Heart left ventricle (tissue), 16 donors: Measurements from ENCODE around the gene FGF22. TPM values are rescaled to one million over a fixed set of nuclear protein-coding genes. Genes with fewer than 3 reads are reported as not detected.
A peak's percentile ranks its signal among the peaks of the same experiment; 100 is the strongest.

ENCODE experiments used
- ATAC-seq, 4 donors: fragments of 200-7000 bp; cut with Tn5 transposase; one replicate each; pipeline ENCODE4 v1.9.1; 2020 to 2022; ENCODE audit warnings: moderate library complexity in 4 of 4, mild to moderate bottlenecking in 3 of 4, moderate number of reproducible peaks in 1 of 4
- DNase-seq, 5 donors: peaks; one replicate each; pipeline ENCODE4 v3.0.0-alpha.2; 2020
- H3K27ac ChIP-seq, 12 donors: fragments of 200-600 bp; sonication (generic) in 4 of 12; one replicate each; pipeline versions ENCODE4 v1.5.0 to v1.8.0; 2016 to 2022; ENCODE audit warnings: mild to moderate bottlenecking in 2 of 12
- H3K27me3 ChIP-seq, 9 donors: fragments of 200-600 bp; sonication (generic) in 2 of 9; one replicate each; pipeline versions ENCODE4 v1.5.1 to v1.8.0; 2016 to 2022; ENCODE audit warnings: mild to moderate bottlenecking in 3 of 9
- H3K36me3 ChIP-seq, 9 donors: fragments of 200-600 bp; sonication (generic) in 2 of 9; one replicate each; pipeline versions ENCODE4 v1.5.0 to v1.8.0; 2018 to 2022; ENCODE audit warnings: mild to moderate bottlenecking in 2 of 9
- H3K4me1 ChIP-seq, 12 donors: fragments of 200-600 bp; sonication (generic) in 4 of 12; one replicate each; pipeline versions ENCODE4 v1.5.0 to v1.8.0; 2016 to 2022; ENCODE audit warnings: mild to moderate bottlenecking in 3 of 12
- H3K4me3 ChIP-seq, 12 donors: fragments of 200-600 bp; sonication (generic) in 4 of 12; one replicate each; pipeline versions ENCODE4 v1.5.0 to v1.8.0; 2017 to 2022; ENCODE audit warnings: mild to moderate bottlenecking in 9 of 12, moderate library complexity in 4 of 12
- H3K9me3 ChIP-seq, 12 donors: fragments of 200-600 bp; sonication (generic) in 4 of 12; one replicate each; pipeline versions ENCODE4 v1.5.0 to v1.8.0; 2016 to 2022; ENCODE audit warnings: mild to moderate bottlenecking in 1 of 12
- POLR2A ChIP-seq, 2 donors: fragments of 450-650 bp; IDR thresholded peaks; one replicate each; pipeline ENCODE4 v1.6.1; 2017; ENCODE audit warnings: antibody characterized with exemption in 2 of 2, mild to moderate bottlenecking in 2 of 2, moderate library complexity in 2 of 2
- WGBS, 4 donors: extraction: QIAGEN DNeasy Blood & Tissue Kit in 2 of 4; methylation state at CpG; one replicate each; pipeline versions ENCODE4 v1.1.5 to v1.1.7; 2013 to 2018; 5-methylcytosine and 5-hydroxymethylcytosine counted together
- intact Hi-C, 10 donors: fragments of 100-400 bp; cut with DNase I; formaldehyde crosslinking; loops; one replicate each; pipeline versions ENCODE4 v1.11.1 to v1.14.2; 2022
- polyA plus RNA-seq, 2 donors: library from polyadenylated mRNA; stranded (reverse); fragments of 200-250 nt; gene quantifications; one replicate each; pipeline ENCODE4 v1.2.3, GENCODE V29; 2013
- total RNA-seq, 9 donors: library from RNA; depleted of rRNA in 2 of 9; stranded (reverse); fragments of >200 nt in 2 of 9; fragmentation: NEBNext Ultra II Directional in 3 of 9; extraction: Animal tissue kit (Norgen Biotek cat#: 25700) in 3 of 9; gene quantifications; one replicate each; pipeline versions ENCODE4 v1.1.0 to v1.2.4, GENCODE V29; 2016 to 2023
- TF ChIP-seq, protein P1 (sequence below), 12 donors: fragments of 200-600 bp; sonication (generic) in 4 of 12; IDR thresholded peaks; one replicate each; pipeline versions ENCODE4 v1.5.0 to v1.8.0; 2018 to 2022; ENCODE audit warnings: antibody characterized with exemption in 12 of 12, mild to moderate bottlenecking in 5 of 12
- donor health status: ischemic (EF 13 %, LVEDD 7.1; RV severe dilation, severe dysfunction).
- donor health status: healthy with polysubstance abuse.
- donor health status: DM: no; HTN: yes; CAD: no.
- donor health status: DM: no; HTN: no; CAD: no.
- donor health status: ischemic (EF 25% LVEDD 6.9; RV normal size, moderate dysfunction).
- donor health status: ischemic (EF 25% LVEDD 5.7; RV mildly dilated, moderate dysfunction).
- donor health status: healthy.
- donor health status: DM: yes; HTN: yes; CAD: no.
- donor health status: ischemic (EF 35%, LVEDD 5.7; RV mildly dilated, moderate dysfunction).
- donor health status: nonischemic (EF 11% LVEDD 7.7; RV severe dilation, severe dysfunction).
- donor health status: DM: yes; HTN: yes; CAD: no.
- donor health status: PGD.
- donor health status: ischemic (EF 29% LVEDD 5.4; RV normal size, mild dysfunction).
- donor health status: nonischemic (EF 23%, LVEDD 6.1; RV moderate dilation, normal function).

The FGF22 gene
- total and polyA plus RNA-seq, 11 donors = 0.07 to 0.36 (median 0.16) TPM; not detected in 6

DNA sequence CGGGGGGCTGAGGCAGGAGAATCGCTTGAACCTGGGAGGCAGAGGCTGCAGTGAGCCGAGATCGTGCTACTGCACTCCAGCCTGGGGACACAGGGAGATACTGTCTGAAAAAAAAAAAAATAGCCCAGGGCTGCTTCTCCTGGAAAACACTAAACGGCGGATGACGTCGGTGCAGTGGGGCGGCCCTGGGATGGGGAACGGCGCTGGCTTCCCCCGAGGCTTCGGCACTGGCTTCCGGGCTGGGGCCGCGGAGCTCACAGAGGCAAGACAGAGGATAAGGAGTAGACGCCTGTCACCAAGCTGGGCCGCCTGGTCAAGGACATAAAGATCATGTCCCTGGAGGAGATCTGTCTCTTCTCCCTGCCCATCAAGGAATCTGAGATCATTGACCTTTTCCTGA, 50.5 kb downstream of the FGF22 start:
- Histone ChIP-seq H3K4me3 (no peak overlapping the region), H3K4me1 (peaks cover 0 to 7% (median 0%) of the 10 kb centered on the region in 12 donors), H3K27ac (no peak overlapping the region), H3K36me3 (no peaks in the 10 kb centered on the region), H3K9me3 (no peaks in the 10 kb centered on the region), H3K27me3 (peaks cover 0 to 3% (median 0%) of the 10 kb centered on the region in 9 donors)
- ATAC-seq = peak in 2 of 4 donors; percentile 32 to 33
- DNase-seq = peak in 3 of 5 donors; percentile 48 to 74 (median 67)
- WGBS, 4 donors = 47 to 67% (median 60%) methylated on average over 18 of the region's 18 CpGs
- intact Hi-C loops = no loop called here
- TF ChIP-seq, protein P1, sequence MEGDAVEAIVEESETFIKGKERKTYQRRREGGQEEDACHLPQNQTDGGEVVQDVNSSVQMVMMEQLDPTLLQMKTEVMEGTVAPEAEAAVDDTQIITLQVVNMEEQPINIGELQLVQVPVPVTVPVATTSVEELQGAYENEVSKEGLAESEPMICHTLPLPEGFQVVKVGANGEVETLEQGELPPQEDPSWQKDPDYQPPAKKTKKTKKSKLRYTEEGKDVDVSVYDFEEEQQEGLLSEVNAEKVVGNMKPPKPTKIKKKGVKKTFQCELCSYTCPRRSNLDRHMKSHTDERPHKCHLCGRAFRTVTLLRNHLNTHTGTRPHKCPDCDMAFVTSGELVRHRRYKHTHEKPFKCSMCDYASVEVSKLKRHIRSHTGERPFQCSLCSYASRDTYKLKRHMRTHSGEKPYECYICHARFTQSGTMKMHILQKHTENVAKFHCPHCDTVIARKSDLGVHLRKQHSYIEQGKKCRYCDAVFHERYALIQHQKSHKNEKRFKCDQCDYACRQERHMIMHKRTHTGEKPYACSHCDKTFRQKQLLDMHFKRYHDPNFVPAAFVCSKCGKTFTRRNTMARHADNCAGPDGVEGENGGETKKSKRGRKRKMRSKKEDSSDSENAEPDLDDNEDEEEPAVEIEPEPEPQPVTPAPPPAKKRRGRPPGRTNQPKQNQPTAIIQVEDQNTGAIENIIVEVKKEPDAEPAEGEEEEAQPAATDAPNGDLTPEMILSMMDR (IDR thresholded peaks at IDR 0.05) = no peak
- no peak for TF ChIP-seq POLR2A (IDR thresholded peaks at IDR 0.05)

Other genes with a start within 250 kb of the FGF22 start
- 1 to 10 TPM in 5 of 9 donors, under 1 TPM in 4; 0.12 to 2.2 (median 1.1) TPM for gene C2CD4C, start 230.7 kb upstream of the FGF22 start, total RNA-seq
- 1 to 10 TPM; 1.3 to 1.4 TPM for gene C2CD4C, start 230.7 kb upstream of the FGF22 start, polyA plus RNA-seq
- gene SHC2, start 178.8 kb upstream of the FGF22 start, total RNA-seq = 10 to 100 TPM in 7 of 9 donors, 1 to 10 TPM in 2; 9.1 to 35.8 (median 14.6) TPM
- gene SHC2, start 178.8 kb upstream of the FGF22 start, polyA plus RNA-seq = 10 to 100 TPM in 1 of 2 donors, 1 to 10 TPM in 1; 6.7 to 22.3 TPM
- under 1 TPM in 8 of 9 donors, not detected in 1; 0.23 to 0.56 (median 0.36) TPM for gene MADCAM1, start 143.4 kb upstream of the FGF22 start, total RNA-seq
- gene MADCAM1, start 143.4 kb upstream of the FGF22 start, polyA plus RNA-seq = under 1 TPM; 0.04 to 0.61 TPM
- 10 to 100 TPM in 8 of 9 donors, 1 to 10 TPM in 1; 5.7 to 39.3 (median 11.3) TPM for gene TPGS1, start 132.4 kb upstream of the FGF22 start, total RNA-seq
- 10 to 100 TPM; 18.3 to 18.6 TPM for gene TPGS1, start 132.4 kb upstream of the FGF22 start, polyA plus RNA-seq
- 100 to 1,000 TPM in 3 of 9 donors, 10 to 100 TPM in 6; 61.9 to 200 (median 84.6) TPM for gene CDC34, start 108.1 kb upstream of the FGF22 start, total RNA-seq
- 100 to 1,000 TPM; 122 to 148 TPM for gene CDC34, start 108.1 kb upstream of the FGF22 start, polyA plus RNA-seq
- 1 to 10 TPM in 2 of 9 donors, under 1 TPM in 2, not detected in 5; 0.40 to 3.0 (median 0.87) TPM for gene GZMM, start 95.8 kb upstream of the FGF22 start, total RNA-seq
- under 1 TPM; 0.12 to 0.34 TPM for gene GZMM, start 95.8 kb upstream of the FGF22 start, polyA plus RNA-seq
- 1,000 to 10,000 TPM; 1,160 to 2,590 (median 1,462) TPM for gene BSG, start 67.3 kb upstream of the FGF22 start, total RNA-seq
- 1,000 to 10,000 TPM in 1 of 2 donors, 100 to 1,000 TPM in 1; 727 to 2,989 TPM for gene BSG, start 67.3 kb upstream of the FGF22 start, polyA plus RNA-seq
- 10 to 100 TPM in 7 of 9 donors, 1 to 10 TPM in 2; 4.1 to 27.4 (median 15.4) TPM for gene HCN2, start 50.0 kb upstream of the FGF22 start, total RNA-seq
- gene HCN2, start 50.0 kb upstream of the FGF22 start, polyA plus RNA-seq = 10 to 100 TPM in 1 of 2 donors, 1 to 10 TPM in 1; 4.8 to 22.4 TPM
- gene POLRMT, start 6.3 kb upstream of the FGF22 start, total RNA-seq = 10 to 100 TPM; 32.0 to 78.0 (median 41.5) TPM
- gene POLRMT, start 6.3 kb upstream of the FGF22 start, polyA plus RNA-seq = 10 to 100 TPM; 38.8 to 75.2 TPM
- gene RNF126, start 23.3 kb downstream of the FGF22 start, total RNA-seq = 100 to 1,000 TPM in 1 of 9 donors, 10 to 100 TPM in 8; 21.6 to 105 (median 29.4) TPM
- gene RNF126, start 23.3 kb downstream of the FGF22 start, polyA plus RNA-seq = 10 to 100 TPM; 23.5 to 45.2 TPM
- 100 to 1,000 TPM in 4 of 9 donors, 10 to 100 TPM in 5; 41.7 to 347 (median 99.9) TPM for gene FSTL3, start 36.5 kb downstream of the FGF22 start, total RNA-seq
- 100 to 1,000 TPM; 131 to 376 TPM for gene FSTL3, start 36.5 kb downstream of the FGF22 start, polyA plus RNA-seq
- gene PRSS57, start 55.6 kb downstream of the FGF22 start, total RNA-seq = not detected
- gene PRSS57, start 55.6 kb downstream of the FGF22 start, polyA plus RNA-seq = not detected
- 10 to 100 TPM; 13.5 to 42.3 (median 23.3) TPM for gene PALM, start 69.1 kb downstream of the FGF22 start, total RNA-seq
- gene PALM, start 69.1 kb downstream of the FGF22 start, polyA plus RNA-seq = 10 to 100 TPM; 15.7 to 23.8 TPM
- gene MISP, start 111.2 kb downstream of the FGF22 start, total RNA-seq = 1 to 10 TPM in 1 of 9 donors, not detected in 8; 1.1 TPM
- under 1 TPM in 1 of 2 donors, not detected in 1; 0.06 TPM for gene MISP, start 111.2 kb downstream of the FGF22 start, polyA plus RNA-seq
- 100 to 1,000 TPM in 1 of 9 donors, 10 to 100 TPM in 8; 47.6 to 144 (median 55.6) TPM for gene PTBP1, start 157.6 kb downstream of the FGF22 start, total RNA-seq
- gene PTBP1, start 157.6 kb downstream of the FGF22 start, polyA plus RNA-seq = 10 to 100 TPM; 39.2 to 52.2 TPM
- gene PLPPR3, start 182.1 kb downstream of the FGF22 start, total RNA-seq = under 1 TPM in 3 of 9 donors, not detected in 6; 0.10 to 0.50 (median 0.14) TPM
- gene PLPPR3, start 182.1 kb downstream of the FGF22 start, polyA plus RNA-seq = not detected
- gene AZU1, start 188.0 kb downstream of the FGF22 start, total RNA-seq = 1 to 10 TPM in 1 of 9 donors, under 1 TPM in 1, not detected in 7; 0.20 to 3.3 TPM
- gene AZU1, start 188.0 kb downstream of the FGF22 start, polyA plus RNA-seq = under 1 TPM in 1 of 2 donors, not detected in 1; 0.11 TPM
- gene PRTN3, start 201.1 kb downstream of the FGF22 start, total RNA-seq = under 1 TPM in 1 of 9 donors, not detected in 8; 0.40 TPM
- gene PRTN3, start 201.1 kb downstream of the FGF22 start, polyA plus RNA-seq = under 1 TPM in 1 of 2 donors, not detected in 1; 0.11 TPM
- 1 to 10 TPM in 2 of 9 donors, under 1 TPM in 2, not detected in 5; 0.42 to 1.8 (median 1.3) TPM for gene ELANE, start 212.4 kb downstream of the FGF22 start, total RNA-seq
- 1 to 10 TPM in 1 of 2 donors, under 1 TPM in 1; 0.53 to 1.4 TPM for gene ELANE, start 212.4 kb downstream of the FGF22 start, polyA plus RNA-seq
- 100 to 1,000 TPM in 4 of 9 donors, 10 to 100 TPM in 5; 24.2 to 586 (median 84.5) TPM for gene CFD, start 219.8 kb downstream of the FGF22 start, total RNA-seq
- gene CFD, start 219.8 kb downstream of the FGF22 start, polyA plus RNA-seq = 100 to 1,000 TPM; 123 to 262 TPM